Immature natural killer cell (primary cell): ENCODE data around the gene TOP2B. TPM values are rescaled to one million over a fixed set of nuclear protein-coding genes. Genes with fewer than 3 reads are reported as not detected.

Source experiments
- DNase-seq, 3 donors: peaks; one replicate each; pipeline ENCODE4 v3.0.0; 2022; ENCODE audit warnings: mixed read lengths in 1 of 3
- H3K27ac Mint-ChIP-seq, 6 donors: one replicate each; pipeline ENCODE4 v1.8.0; 2020; ENCODE audit warnings: mixed read lengths in 6 of 6, mild to moderate bottlenecking in 5 of 6, inconsistent platforms in 4 of 6, moderate library complexity in 3 of 6
- H3K27me3 Mint-ChIP-seq, 3 donors: one replicate each; pipeline ENCODE4 v1.8.0; 2020 to 2021; ENCODE audit warnings: low read depth in 3 of 3, mild to moderate bottlenecking in 3 of 3, mixed read lengths in 3 of 3, moderate library complexity in 3 of 3, inconsistent platforms in 1 of 3
- H3K36me3 Mint-ChIP-seq, 3 donors: one replicate each; pipeline ENCODE4 v1.8.0; 2020; ENCODE audit warnings: mixed read lengths in 3 of 3, inconsistent platforms in 2 of 3, mild to moderate bottlenecking in 2 of 3
- H3K4me1 Mint-ChIP-seq, 2 donors: one replicate each; pipeline ENCODE4 v1.8.0; 2020; ENCODE audit warnings: inconsistent platforms in 2 of 2, mild to moderate bottlenecking in 2 of 2, mixed read lengths in 2 of 2, moderate library complexity in 1 of 2
- H3K4me3 Mint-ChIP-seq, 5 donors: one replicate each; pipeline ENCODE4 v1.8.0; 2020; ENCODE audit warnings: mild to moderate bottlenecking in 5 of 5, mixed read lengths in 5 of 5, inconsistent platforms in 3 of 5, moderate library complexity in 3 of 5
- H3K9me3 Mint-ChIP-seq, 6 donors: one replicate each; pipeline ENCODE4 v1.8.0; 2020; ENCODE audit warnings: mild to moderate bottlenecking in 6 of 6, mixed read lengths in 6 of 6, inconsistent platforms in 4 of 6, moderate library complexity in 3 of 6
- polyA plus RNA-seq, 3 donors: library from polyadenylated mRNA; unstranded; fragments of 300-500 nt; fragmentation: Illumina TruSeq; gene quantifications; one replicate each; pipeline ENCODE4 v1.2.3, GENCODE V29; 2021

The TOP2B gene
- polyA plus RNA-seq, 3 donors from 2014 or later, result 31.8 to 84.5 (median 45.7) TPM

- peak overlapping the region; percentile 90 to 99 (median 98) for H3K27ac Mint-ChIP-seq
- H3K4me3 Mint-ChIP-seq, result peak overlapping the region; percentile 87 to 98 (median 98)
- peaks cover 63 to 80% of the 10 kb centered on the region in 2 donors for H3K4me1 Mint-ChIP-seq
- H3K27me3 Mint-ChIP-seq, result peaks cover 16 to 18% (median 16%) of the 10 kb centered on the region in 3 donors
- no peaks in the 10 kb centered on the region for H3K9me3 Mint-ChIP-seq
- DNase-seq, result peak in 1 of 3 donors; percentile 14
- H3K36me3 Mint-ChIP-seq, result peaks cover 0 to 3% (median 0%) of the 10 kb centered on the region in 3 donors
Observed at GRCh38 chr3:25662736-25663320, 1.9 kb downstream of the TOP2B start.

- Mint-ChIP-seq H3K36me3 (peaks cover 0 to 3% (median 0%) of the 10 kb centered on the region in 3 donors), H3K4me1 (peaks cover 72 to 88% of the 10 kb centered on the region in 2 donors), H3K9me3 (no peaks in the 10 kb centered on the region)
Observed at GRCh38 chr3:25661694-25662437, 2.8 kb downstream of the TOP2B start.

GRCh38 chr3:25658836-25659235, 5.9 kb downstream of the TOP2B start:
- Mint-ChIP-seq H3K4me3 (peak overlapping the region; percentile 1 to 61 (median 33)), H3K9me3 (no peaks in the 10 kb centered on the region), H3K36me3 (peaks cover 0 to 3% (median 0%) of the 10 kb centered on the region in 3 donors), H3K27ac (peak overlapping the region; percentile 3 to 83 (median 72)), H3K27me3 (peaks cover 6 to 9% (median 7%) of the 10 kb centered on the region in 3 donors), H3K4me1 (peaks cover 85 to 96% of the 10 kb centered on the region in 2 donors)
- DNase-seq, result no peak

More at GRCh38 chr3:25661694-25662437, 2.8 kb downstream of the TOP2B start:
- peaks cover 15 to 18% (median 16%) of the 10 kb centered on the region in 3 donors for H3K27me3 Mint-ChIP-seq
- H3K4me3 Mint-ChIP-seq, result peak overlapping the region; percentile 65 to 98 (median 92)
- peak overlapping the region; percentile 56 to 99 (median 80) for H3K27ac Mint-ChIP-seq
- no peak for DNase-seq

GRCh38 chr3:25657293-25657692, 7.4 kb downstream of the TOP2B start:
- H3K9me3 Mint-ChIP-seq, result no peaks in the 10 kb centered on the region

GRCh38 chr3:25655659-25656058, 9.0 kb downstream of the TOP2B start:
- H3K36me3 Mint-ChIP-seq, result peaks cover 2 to 3% (median 2%) of the 10 kb centered on the region in 3 donors
- H3K9me3 Mint-ChIP-seq, result peaks cover 0 to 2% (median 0%) of the 10 kb centered on the region in 6 donors

More at GRCh38 chr3:25657293-25657692, 7.4 kb downstream of the TOP2B start:
- H3K4me1 Mint-ChIP-seq, result peaks cover 88 to 97% of the 10 kb centered on the region in 2 donors
- no peak for DNase-seq
- H3K36me3 Mint-ChIP-seq, result peaks cover 0 to 3% (median 0%) of the 10 kb centered on the region in 3 donors
- H3K27ac Mint-ChIP-seq, result peak overlapping the region; percentile 21 to 87 (median 57)
- H3K4me3 Mint-ChIP-seq, result peak overlapping the region; percentile 5 to 54 (median 48)
- peaks cover 0 to 2% (median 0%) of the 10 kb centered on the region in 3 donors for H3K27me3 Mint-ChIP-seq

GRCh38 chr3:25654576-25654975, 10.1 kb downstream of the TOP2B start:
- Mint-ChIP-seq H3K27ac (peak overlapping the region in 5 of 6 donors; percentile 36 to 87 (median 47)), H3K36me3 (peaks cover 5 to 7% (median 6%) of the 10 kb centered on the region in 3 donors)

More at GRCh38 chr3:25655659-25656058, 9.0 kb downstream of the TOP2B start:
- H3K4me1 Mint-ChIP-seq, result peaks cover 88 to 97% of the 10 kb centered on the region in 2 donors
- H3K4me3 Mint-ChIP-seq, result peak overlapping the region; percentile 53 to 75 (median 64)
- peaks cover 0 to 2% (median 0%) of the 10 kb centered on the region in 3 donors for H3K27me3 Mint-ChIP-seq
- peak; percentile 42 to 49 (median 49) for DNase-seq
- peak overlapping the region; percentile 34 to 90 (median 82) for H3K27ac Mint-ChIP-seq

GRCh38 chr3:25653322-25653721, 11.4 kb downstream of the TOP2B start:
- DNase-seq, result no peak
- Mint-ChIP-seq H3K27me3 (no peaks in the 10 kb centered on the region), H3K9me3 (peaks cover 5 to 15% (median 9%) of the 10 kb centered on the region in 6 donors), H3K36me3 (peaks cover 13 to 15% (median 13%) of the 10 kb centered on the region in 3 donors), H3K27ac (peak overlapping the region; percentile 11 to 81 (median 52)), H3K4me3 (peak overlapping the region in 4 of 5 donors; percentile 36 to 58 (median 44)), H3K4me1 (peaks cover 76 to 91% of the 10 kb centered on the region in 2 donors)

More at GRCh38 chr3:25654576-25654975, 10.1 kb downstream of the TOP2B start:
- H3K4me1 Mint-ChIP-seq, result peaks cover 83 to 93% of the 10 kb centered on the region in 2 donors
- DNase-seq, result no peak
- peak overlapping the region; percentile 3 to 58 (median 31) for H3K4me3 Mint-ChIP-seq
- peaks cover 0 to 2% (median 0%) of the 10 kb centered on the region in 3 donors for H3K27me3 Mint-ChIP-seq
- peaks cover 0 to 6% (median 4%) of the 10 kb centered on the region in 6 donors for H3K9me3 Mint-ChIP-seq

- Mint-ChIP-seq H3K27me3 (no peaks in the 10 kb centered on the region), H3K36me3 (peaks cover 13 to 19% (median 17%) of the 10 kb centered on the region in 3 donors), H3K4me3 (peak overlapping the region in 3 of 5 donors; percentile 36 to 40 (median 36)), H3K27ac (peak overlapping the region in 5 of 6 donors; percentile 8 to 81 (median 44)), H3K4me1 (peaks cover 78 to 92% of the 10 kb centered on the region in 2 donors), H3K9me3 (peaks cover 9 to 19% (median 11%) of the 10 kb centered on the region in 6 donors)
- no peak for DNase-seq
Observed at GRCh38 chr3:25652921-25653320, 11.8 kb downstream of the TOP2B start.

GRCh38 chr3:25648925-25649830, 15.5 kb downstream of the TOP2B start:
- Mint-ChIP-seq H3K9me3 (peaks cover 9 to 20% (median 11%) of the 10 kb centered on the region in 6 donors), H3K4me1 (peaks cover 55 to 71% of the 10 kb centered on the region in 2 donors), H3K4me3 (no peak overlapping the region), H3K36me3 (peaks cover 13 to 21% (median 20%) of the 10 kb centered on the region in 3 donors), H3K27me3 (no peaks in the 10 kb centered on the region), H3K27ac (peak overlapping the region in 5 of 6 donors; percentile 3 to 59 (median 44))
- no peak for DNase-seq

GRCh38 chr3:25648107-25648535, 16.6 kb downstream of the TOP2B start:
- DNase-seq, result peak; percentile 75 to 78 (median 77)
- H3K4me3 Mint-ChIP-seq, result no peak overlapping the region
- H3K27ac Mint-ChIP-seq, result peak overlapping the region; percentile 0 to 63 (median 30)
- H3K9me3 Mint-ChIP-seq, result peaks cover 9 to 20% (median 11%) of the 10 kb centered on the region in 6 donors
- no peaks in the 10 kb centered on the region for H3K27me3 Mint-ChIP-seq
- peaks cover 13 to 23% (median 20%) of the 10 kb centered on the region in 3 donors for H3K36me3 Mint-ChIP-seq
- peaks cover 51 to 71% of the 10 kb centered on the region in 2 donors for H3K4me1 Mint-ChIP-seq

GRCh38 chr3:25635038-25635437, 29.7 kb downstream of the TOP2B start:
- H3K4me3 Mint-ChIP-seq, result no peak overlapping the region
- peak overlapping the region in 5 of 6 donors; percentile 6 to 80 (median 53) for H3K27ac Mint-ChIP-seq
- peaks cover 12 to 36% (median 31%) of the 10 kb centered on the region in 3 donors for H3K36me3 Mint-ChIP-seq
- H3K27me3 Mint-ChIP-seq, result no peaks in the 10 kb centered on the region
- H3K4me1 Mint-ChIP-seq, result peaks cover 8 to 36% of the 10 kb centered on the region in 2 donors
- no peak for DNase-seq
- H3K9me3 Mint-ChIP-seq, result no peaks in the 10 kb centered on the region

GRCh38 chr3:25633919-25634318, 30.8 kb downstream of the TOP2B start:
- H3K36me3 Mint-ChIP-seq, result peaks cover 16 to 41% (median 36%) of the 10 kb centered on the region in 3 donors
- no peak for DNase-seq
- H3K4me1 Mint-ChIP-seq, result peaks cover 8 to 36% of the 10 kb centered on the region in 2 donors
- peak overlapping the region in 2 of 6 donors; percentile 35 to 40 for H3K27ac Mint-ChIP-seq
- H3K9me3 Mint-ChIP-seq, result no peaks in the 10 kb centered on the region
- H3K27me3 Mint-ChIP-seq, result no peaks in the 10 kb centered on the region
- H3K4me3 Mint-ChIP-seq, result no peak overlapping the region
